Measurements from ENCODE around the gene OPCML. TPM values are rescaled to one million over a fixed set of nuclear protein-coding genes. Genes with fewer than 3 reads are reported as not detected.

Gene OPCML
- total RNA-seq, 3 donors from 2014 or later (not counting 1 experiment from before 2014, with no cell fraction given): not detected

DNA sequence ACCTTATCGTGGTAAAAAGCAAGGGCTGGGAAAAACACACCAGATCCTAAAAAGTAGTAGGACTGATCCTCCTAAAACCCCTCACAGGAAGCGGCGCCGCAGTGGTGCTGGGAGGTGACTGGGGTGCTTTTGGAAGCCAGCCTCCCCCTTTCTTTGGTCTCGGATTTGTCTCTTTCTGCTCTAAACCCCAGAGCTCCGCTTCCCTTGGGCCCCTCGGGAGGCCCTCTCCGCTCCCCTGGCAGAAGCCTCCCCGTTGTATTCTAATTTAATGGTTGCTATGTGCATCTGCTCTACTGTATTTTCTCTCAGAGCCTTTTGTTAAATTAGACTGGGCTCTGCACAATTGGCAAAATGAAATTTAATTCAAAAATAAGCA, 587.7 kb downstream of the OPCML start:
- Mint-ChIP-seq H3K27me3 (ENCODE audit: low read depth in 2 of 2) (peaks cover 11 to 12% of the 10 kb centered on the region in 2 donors), H3K36me3 (no peaks in the 10 kb centered on the region), H3K4me1 (no peaks in the 10 kb centered on the region), H3K4me3 (no peak overlapping the region), H3K27ac (no peak overlapping the region), H3K9me3 (peaks cover under 1% of the 10 kb centered on the region in 2 donors)
- Histone ChIP-seq H3K4me3 (ENCODE audit: low read length) (no peak overlapping the region), H3K9me3 (ENCODE audit: control insufficient read depth, insufficient read depth, low read length) (no peaks in the 10 kb centered on the region), H3K27me3 (ENCODE audit: control insufficient read depth, insufficient read depth, low read length) (no peaks in the 10 kb centered on the region), H3K36me3 (ENCODE audit: control insufficient read depth, insufficient read depth, low read length) (no peaks in the 10 kb centered on the region), H3K27ac (ENCODE audit: low read length) (no peak overlapping the region), H3K4me1 (ENCODE audit: control insufficient read depth, insufficient read depth, low read length) (no peaks in the 10 kb centered on the region)
- intact Hi-C loops (cut with micrococcal nuclease): no loop called here
- no peak for DNase-seq
- 23% methylated on average over 9 of the region's 9 CpGs for WGBS (ENCODE audit: insufficient coverage)
- TF ChIP-seq, protein P1, sequence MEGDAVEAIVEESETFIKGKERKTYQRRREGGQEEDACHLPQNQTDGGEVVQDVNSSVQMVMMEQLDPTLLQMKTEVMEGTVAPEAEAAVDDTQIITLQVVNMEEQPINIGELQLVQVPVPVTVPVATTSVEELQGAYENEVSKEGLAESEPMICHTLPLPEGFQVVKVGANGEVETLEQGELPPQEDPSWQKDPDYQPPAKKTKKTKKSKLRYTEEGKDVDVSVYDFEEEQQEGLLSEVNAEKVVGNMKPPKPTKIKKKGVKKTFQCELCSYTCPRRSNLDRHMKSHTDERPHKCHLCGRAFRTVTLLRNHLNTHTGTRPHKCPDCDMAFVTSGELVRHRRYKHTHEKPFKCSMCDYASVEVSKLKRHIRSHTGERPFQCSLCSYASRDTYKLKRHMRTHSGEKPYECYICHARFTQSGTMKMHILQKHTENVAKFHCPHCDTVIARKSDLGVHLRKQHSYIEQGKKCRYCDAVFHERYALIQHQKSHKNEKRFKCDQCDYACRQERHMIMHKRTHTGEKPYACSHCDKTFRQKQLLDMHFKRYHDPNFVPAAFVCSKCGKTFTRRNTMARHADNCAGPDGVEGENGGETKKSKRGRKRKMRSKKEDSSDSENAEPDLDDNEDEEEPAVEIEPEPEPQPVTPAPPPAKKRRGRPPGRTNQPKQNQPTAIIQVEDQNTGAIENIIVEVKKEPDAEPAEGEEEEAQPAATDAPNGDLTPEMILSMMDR (IDR thresholded peaks at IDR 0.05): no peak
- no peak for ATAC-seq

DNA sequence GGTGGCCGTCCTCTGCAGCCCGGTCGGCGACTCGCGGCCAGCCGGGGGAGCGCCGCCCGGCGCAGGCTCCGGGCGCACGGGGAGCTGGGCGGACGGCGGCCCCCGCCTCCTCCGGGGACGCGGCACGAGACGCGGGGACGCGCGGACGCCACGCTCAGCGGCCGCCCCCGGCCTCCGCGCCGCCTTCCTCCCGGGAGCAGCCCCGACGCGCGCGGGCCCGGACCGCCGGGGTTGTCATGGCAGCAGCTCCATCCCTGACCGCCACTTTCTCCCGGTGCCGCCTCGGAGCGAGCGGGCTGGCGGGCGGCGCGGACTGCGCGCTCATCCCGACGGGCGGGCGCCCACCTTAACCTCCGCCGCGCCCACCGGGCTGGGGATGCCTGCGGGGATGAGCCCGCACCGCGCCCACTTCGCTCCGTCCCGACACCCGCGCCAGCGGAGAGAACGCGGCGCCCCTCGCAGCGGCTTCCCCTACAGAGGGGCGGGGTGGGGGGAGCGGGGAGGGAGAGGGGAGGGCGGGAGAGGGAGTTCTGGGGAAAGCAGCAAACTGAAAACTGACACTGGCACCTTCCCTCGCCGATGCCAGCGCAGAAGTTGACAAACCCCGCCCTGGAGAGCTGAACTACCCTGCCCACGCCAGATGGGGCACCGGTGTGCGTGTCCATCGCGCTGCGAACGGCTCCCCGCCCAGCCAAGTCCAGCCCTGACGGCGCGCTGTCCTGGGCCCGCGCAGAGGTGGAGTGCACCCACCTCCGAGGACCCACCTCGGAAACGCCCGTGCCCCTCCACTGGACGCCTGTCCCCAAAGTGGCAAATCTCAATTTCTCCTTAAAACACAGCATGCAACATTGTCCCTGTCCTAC, 588.4 kb downstream of the OPCML start:
- no peaks in the 10 kb centered on the region for H3K27me3 ChIP-seq (ENCODE audit: control insufficient read depth, insufficient read depth, low read length)
- H3K36me3 Mint-ChIP-seq: no peaks in the 10 kb centered on the region

GRCh38 chr11:132943357-132943705, 589.0 kb downstream of the OPCML start:
- intact Hi-C loops (cut with micrococcal nuclease): no loop called here
- Histone ChIP-seq H3K9me3 (ENCODE audit: control insufficient read depth, insufficient read depth, low read length) (no peaks in the 10 kb centered on the region), H3K27ac (ENCODE audit: low read length) (no peak overlapping the region), H3K36me3 (ENCODE audit: control insufficient read depth, insufficient read depth, low read length) (no peaks in the 10 kb centered on the region), H3K4me1 (ENCODE audit: control insufficient read depth, insufficient read depth, low read length) (no peaks in the 10 kb centered on the region), H3K4me3 (ENCODE audit: low read length) (no peak overlapping the region), H3K27me3 (ENCODE audit: control insufficient read depth, insufficient read depth, low read length) (no peaks in the 10 kb centered on the region)
- H3K9me3 Mint-ChIP-seq: no peaks in the 10 kb centered on the region
- no peak overlapping the region for H3K27ac Mint-ChIP-seq
- DNase-seq (no peak), ATAC-seq (no peak)
- 4% methylated on average over 17 of the region's 17 CpGs for WGBS (ENCODE audit: insufficient coverage)
- TF ChIP-seq, protein P1 (IDR thresholded peaks at IDR 0.05): no peak
- H3K36me3 Mint-ChIP-seq: no peaks in the 10 kb centered on the region
- no peak overlapping the region for H3K4me3 Mint-ChIP-seq
- peaks cover 11 to 12% of the 10 kb centered on the region in 2 donors for H3K27me3 Mint-ChIP-seq (ENCODE audit: low read depth in 2 of 2)
- H3K4me1 Mint-ChIP-seq: no peaks in the 10 kb centered on the region

More for the DNA sequence above, 588.4 kb downstream of the OPCML start:
- Mint-ChIP-seq H3K4me1 (no peaks in the 10 kb centered on the region), H3K4me3 (no peak overlapping the region), H3K27me3 (ENCODE audit: low read depth in 2 of 2) (peaks cover 11 to 12% of the 10 kb centered on the region in 2 donors), H3K27ac (no peak overlapping the region), H3K9me3 (no peaks in the 10 kb centered on the region)
- no peak overlapping the region for H3K4me3 ChIP-seq (ENCODE audit: low read length)
- WGBS (ENCODE audit: insufficient coverage): 4% methylated on average over 102 of the region's 104 CpGs
- intact Hi-C loops (cut with micrococcal nuclease): no loop called here
- H3K9me3 ChIP-seq (ENCODE audit: control insufficient read depth, insufficient read depth, low read length): no peaks in the 10 kb centered on the region
- no peak for ATAC-seq
- TF ChIP-seq, protein P1 (IDR thresholded peaks at IDR 0.05): no peak
- H3K27ac ChIP-seq (ENCODE audit: low read length): no peak overlapping the region
- DNase-seq: no peak
- H3K36me3 ChIP-seq (ENCODE audit: control insufficient read depth, insufficient read depth, low read length): no peaks in the 10 kb centered on the region
- H3K4me1 ChIP-seq (ENCODE audit: control insufficient read depth, insufficient read depth, low read length): no peaks in the 10 kb centered on the region

Measured in natural killer cell (primary cell).